Keratinocyte (primary cell): ENCODE data around the gene BMP7.

Experiments used
- EZH2 ChIP-seq: IDR thresholded peaks from one replicate; pipeline ENCODE4 v1.6.1; 2012; ENCODE audit warnings: inconsistent platforms, mild to moderate bottlenecking, low read length, moderate library complexity
- TF ChIP-seq, protein P1 (sequence below), 3 experiments: IDR thresholded peaks in 1 of 3; conservative IDR thresholded peaks in 1 of 3; optimal IDR thresholded peaks in 1 of 3; 2 replicates in 2 of 3; 3 replicates in 1 of 3; pipeline versions ENCODE3 to v1.5.1; 2011; ENCODE audit warnings: low read length in 3 of 3, mild to moderate bottlenecking in 3 of 3, moderate library complexity in 2 of 3, control low read depth in 1 of 3, inconsistent platforms in 1 of 3; ENCODE audit not compliant: insufficient read depth in 2 of 3; ENCODE audit errors: extremely low read depth in 1 of 3

- TF ChIP-seq, protein P1, sequence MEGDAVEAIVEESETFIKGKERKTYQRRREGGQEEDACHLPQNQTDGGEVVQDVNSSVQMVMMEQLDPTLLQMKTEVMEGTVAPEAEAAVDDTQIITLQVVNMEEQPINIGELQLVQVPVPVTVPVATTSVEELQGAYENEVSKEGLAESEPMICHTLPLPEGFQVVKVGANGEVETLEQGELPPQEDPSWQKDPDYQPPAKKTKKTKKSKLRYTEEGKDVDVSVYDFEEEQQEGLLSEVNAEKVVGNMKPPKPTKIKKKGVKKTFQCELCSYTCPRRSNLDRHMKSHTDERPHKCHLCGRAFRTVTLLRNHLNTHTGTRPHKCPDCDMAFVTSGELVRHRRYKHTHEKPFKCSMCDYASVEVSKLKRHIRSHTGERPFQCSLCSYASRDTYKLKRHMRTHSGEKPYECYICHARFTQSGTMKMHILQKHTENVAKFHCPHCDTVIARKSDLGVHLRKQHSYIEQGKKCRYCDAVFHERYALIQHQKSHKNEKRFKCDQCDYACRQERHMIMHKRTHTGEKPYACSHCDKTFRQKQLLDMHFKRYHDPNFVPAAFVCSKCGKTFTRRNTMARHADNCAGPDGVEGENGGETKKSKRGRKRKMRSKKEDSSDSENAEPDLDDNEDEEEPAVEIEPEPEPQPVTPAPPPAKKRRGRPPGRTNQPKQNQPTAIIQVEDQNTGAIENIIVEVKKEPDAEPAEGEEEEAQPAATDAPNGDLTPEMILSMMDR (optimal IDR thresholded peaks at IDR 0.05 in 1 of 3, IDR thresholded peaks at IDR 0.05 in 1 of 3, conservative IDR thresholded peaks at IDR 0.05 in 1 of 3; ENCODE audit: extremely low read depth in 1 of 3, insufficient read depth in 2 of 3, low read length in 3 of 3): no peak
- no peak for TF ChIP-seq EZH2
These were observed 100.9 kb downstream of the BMP7 start for GRCh38 chr20:57165427-57166004.
